ENCODE results near the gene GET4.
"Not testable (repeated sequence)": the region's sequence is repeated elsewhere in the genome, so short reads cannot be mapped to it uniquely, and the experiment has no call there.

GET4 gene

DNA sequence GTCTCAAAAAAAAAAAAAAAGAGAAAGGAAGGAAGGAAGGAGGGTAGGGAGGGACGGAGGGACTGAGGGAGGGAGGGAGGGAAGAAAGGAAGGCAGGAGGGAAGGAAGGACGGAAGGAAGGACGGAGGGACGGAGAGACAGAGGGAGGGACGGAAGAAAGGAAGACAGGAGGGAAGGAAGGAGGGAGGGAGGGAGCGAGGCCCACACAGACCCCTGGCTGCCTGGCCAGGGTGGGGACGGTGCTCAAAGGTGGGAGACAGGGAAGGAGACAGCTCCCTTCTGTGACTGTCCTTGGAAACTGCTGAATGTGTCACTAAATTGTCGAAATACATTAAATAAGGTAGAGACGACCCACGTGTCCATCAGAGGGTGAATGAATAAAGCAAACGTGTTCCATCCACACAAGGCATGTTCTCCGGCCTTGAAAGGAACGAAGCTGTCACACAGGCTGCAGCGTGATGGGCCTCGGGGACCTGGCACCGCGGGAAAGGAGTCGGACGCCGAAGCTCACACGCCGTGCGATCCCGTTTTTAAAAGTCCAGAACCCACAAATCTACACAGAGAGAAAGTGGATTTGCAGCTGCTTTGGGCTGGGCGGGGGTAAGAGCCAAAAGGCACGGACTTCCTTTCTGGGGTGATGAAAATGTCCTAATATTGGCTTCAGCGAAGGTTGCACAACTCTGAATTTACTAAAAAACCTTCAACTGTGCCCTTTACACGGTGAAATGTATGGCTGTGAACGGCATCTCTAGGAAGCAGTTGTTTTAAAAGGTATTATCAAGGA lies 54.8 kb downstream of the GET4 start:
- no peak for DNase-seq (ENCODE audit: low read depth)

DNA sequence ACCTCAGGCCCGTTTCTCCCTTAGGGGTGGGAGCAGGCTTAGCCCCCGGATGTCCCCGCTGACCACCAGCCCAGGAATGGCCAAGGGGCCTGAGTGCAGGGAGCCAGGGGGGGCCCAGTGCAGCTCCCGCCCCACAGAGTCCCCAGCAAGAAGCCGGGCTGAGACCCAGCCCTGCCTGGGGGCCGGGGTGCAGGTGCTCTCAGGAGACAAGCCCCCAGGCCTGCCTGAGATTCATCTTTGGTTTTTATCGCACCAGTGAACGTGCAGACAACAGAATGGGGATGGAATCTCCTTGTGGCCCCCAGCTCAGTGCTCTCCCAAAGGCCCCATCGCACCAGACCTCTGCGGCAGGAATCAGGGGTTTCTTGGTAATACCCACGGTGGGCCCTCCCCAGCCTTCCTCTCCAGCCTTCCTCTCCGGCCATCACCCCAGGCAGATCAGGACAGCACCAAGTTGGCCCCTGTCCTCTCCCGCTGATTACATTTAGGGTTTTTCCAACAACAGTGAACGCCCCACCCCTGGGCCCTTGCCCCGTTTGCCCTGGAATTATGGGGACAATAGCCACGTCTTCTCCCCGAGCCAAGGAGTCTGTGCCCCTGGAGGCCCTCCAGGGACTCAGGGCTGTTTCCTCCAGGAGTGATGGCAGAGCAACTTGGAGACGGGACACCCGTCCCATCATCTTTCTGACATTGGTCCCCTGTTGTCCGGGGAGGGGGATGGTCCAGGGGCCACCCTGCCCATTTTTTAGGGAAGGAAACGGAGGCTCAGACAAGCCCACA lies 55.7 kb downstream of the GET4 start:
- no peak for DNase-seq (ENCODE audit: low read depth)

- DNase-seq (ENCODE audit: low read depth), result no peak
Observed at GRCh38 chr7:932651-932975, 56.3 kb downstream of the GET4 start.

DNA sequence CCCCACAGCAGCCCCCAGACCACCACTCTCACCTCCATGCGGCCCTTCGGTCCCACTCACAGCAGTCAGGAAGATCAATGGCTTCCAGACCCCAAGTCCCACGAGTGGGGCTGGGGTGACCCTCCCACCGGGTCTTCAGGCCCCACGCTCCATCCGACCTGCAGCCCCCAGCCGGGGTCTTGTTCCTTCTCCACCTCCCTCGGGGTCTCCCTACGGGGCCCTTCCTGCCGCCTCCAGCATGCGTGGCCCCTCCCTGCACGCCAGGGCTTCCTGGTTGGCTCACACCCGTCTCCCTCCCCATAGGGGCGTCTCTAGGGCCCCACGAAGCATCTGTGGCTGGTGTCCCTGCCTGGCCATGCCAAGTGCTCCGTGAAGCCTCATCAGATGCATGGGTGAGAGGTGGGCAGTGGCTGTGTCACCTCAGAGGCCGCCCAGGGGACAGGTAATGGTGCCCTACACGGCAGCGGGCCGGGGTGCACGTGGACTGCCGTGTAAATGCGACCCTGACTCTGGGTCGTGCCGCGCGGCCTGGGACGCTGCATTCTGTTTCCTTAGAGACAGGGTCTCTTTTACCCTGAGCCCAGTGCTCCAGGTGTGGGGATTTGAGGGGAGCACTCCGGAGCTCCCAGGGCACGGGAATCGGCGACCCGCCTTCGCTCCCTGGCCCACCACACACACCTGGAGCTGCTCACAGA lies 58.3 kb downstream of the GET4 start:
- no peak for DNase-seq (ENCODE audit: low read depth)

GRCh38 chr7:935164-935873 lies 59.0 kb downstream of the GET4 start:
- DNase-seq (ENCODE audit: low read depth), result no peak

- DNase-seq (ENCODE audit: low read depth), result no peak
Observed at GRCh38 chr7:935874-936385, 59.6 kb downstream of the GET4 start.

- DNase-seq (ENCODE audit: low read depth), result no peak
Observed at GRCh38 chr7:936386-937054, 60.2 kb downstream of the GET4 start.

GRCh38 chr7:937856-938484 lies 61.6 kb downstream of the GET4 start:
- DNase-seq (ENCODE audit: low read depth), result no peak

DNA sequence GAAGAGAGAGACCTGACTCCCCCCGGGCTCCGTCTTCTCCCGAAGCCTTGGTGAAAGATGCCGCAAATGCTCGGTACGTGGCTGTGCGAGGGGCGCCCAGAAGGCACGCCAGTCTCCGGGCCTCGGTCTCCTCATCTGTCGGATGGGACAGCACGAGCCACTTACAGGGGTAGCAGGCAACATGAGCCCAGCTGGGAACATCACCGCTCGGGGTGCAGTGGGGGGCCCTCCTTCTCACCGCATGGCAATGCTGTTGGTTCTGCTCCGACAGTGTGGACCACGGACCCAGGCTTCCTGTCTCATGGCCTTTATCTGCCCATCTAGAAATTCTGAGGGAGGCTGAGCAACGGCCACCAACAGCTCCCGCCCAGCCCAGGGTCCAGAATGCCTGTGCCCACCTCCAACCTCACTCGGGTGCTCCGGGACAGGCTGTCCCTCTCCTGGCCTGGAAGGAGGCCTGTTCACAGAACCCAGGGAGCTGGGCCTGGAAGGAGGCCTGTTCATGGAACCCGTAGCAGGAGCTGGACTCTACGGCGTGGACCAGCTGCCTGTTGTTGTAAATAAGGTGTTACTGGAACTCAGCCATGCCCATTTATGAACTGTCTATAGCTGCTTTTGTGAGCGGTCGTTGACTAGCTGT lies 62.3 kb downstream of the GET4 start:
- DNase-seq (ENCODE audit: low read depth), result no peak

DNA sequence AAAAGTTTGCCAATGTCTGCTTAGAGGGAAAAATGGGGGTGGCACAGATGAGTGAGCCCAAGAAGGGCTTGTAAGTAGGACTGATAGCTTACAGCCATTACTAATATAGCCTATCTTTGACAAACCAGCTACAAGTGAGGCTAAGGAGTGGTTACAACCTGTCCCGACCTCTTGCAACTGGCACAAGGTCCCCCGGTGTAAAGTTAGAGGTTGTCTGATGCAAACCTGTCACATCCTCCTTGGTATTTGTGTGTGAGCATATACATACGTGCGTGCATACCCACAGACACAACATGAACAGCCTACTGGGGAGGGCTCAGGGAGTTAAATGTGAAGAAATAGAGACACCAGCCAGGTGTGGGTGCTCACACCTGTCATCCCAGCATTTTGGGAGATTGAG lies 63.5 kb downstream of the GET4 start:
- no peak for DNase-seq (ENCODE audit: low read depth)

DNA sequence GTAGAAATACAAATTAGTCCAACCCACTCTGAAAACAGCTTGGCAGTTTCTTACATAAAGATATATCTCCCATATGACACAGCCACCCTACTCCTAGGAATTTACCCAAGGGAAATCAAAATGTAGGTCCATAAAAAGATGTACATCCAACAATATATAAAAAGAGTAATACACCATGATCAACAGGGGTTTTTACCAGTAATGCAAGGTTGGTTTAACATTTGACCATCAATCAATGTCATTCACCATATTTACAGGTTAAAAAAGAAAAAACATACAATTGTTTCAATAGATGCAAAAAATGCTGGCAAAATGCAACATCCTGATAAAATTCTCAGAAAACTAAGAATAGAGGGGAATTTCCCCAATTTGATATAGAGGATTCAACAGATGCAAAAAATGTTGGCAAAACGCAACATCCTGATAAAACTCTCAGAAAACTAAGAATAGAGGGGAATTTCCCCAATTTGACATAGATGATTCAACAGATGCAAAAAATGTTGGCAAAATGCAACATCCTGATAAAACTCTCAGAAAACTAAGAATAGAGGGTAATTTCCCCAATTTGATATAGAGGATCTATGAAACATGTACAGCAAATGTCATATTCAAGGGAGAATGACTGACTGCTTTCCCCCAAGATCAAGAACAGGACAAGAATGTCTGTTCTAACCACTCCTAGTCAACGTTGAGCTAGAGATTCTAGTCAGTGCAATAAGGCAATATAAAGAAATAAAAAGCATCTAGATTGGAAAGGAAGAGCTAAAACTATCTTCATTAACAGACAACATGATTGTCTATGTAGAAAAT lies 64.5 kb downstream of the GET4 start:
- no peak for DNase-seq (ENCODE audit: low read depth)

GRCh38 chr7:943793-944192 lies 67.4 kb downstream of the GET4 start:
- not testable (repeated sequence) for DNase-seq (ENCODE audit: low read depth)

DNA sequence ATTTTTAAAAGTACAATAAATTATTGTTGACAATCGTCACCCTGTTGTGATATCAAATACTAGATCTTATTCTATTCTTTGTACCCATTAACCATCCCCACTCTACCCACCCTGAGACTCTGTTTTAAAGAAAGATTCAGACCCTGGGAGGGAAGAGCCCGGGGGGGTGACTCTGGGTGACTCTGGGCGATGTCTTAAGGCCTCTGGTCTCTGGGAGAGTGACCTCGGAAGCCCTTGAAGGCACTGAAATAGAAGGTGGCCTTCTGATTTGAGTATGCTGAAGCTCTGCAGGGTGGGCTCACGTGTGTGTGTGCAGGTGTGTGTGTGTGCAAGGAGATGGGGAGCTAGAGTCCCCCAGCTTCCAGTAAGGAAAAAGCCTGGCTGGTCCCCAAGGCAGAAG lies 68.4 kb downstream of the GET4 start:
- no peak for DNase-seq (ENCODE audit: low read depth)

DNA sequence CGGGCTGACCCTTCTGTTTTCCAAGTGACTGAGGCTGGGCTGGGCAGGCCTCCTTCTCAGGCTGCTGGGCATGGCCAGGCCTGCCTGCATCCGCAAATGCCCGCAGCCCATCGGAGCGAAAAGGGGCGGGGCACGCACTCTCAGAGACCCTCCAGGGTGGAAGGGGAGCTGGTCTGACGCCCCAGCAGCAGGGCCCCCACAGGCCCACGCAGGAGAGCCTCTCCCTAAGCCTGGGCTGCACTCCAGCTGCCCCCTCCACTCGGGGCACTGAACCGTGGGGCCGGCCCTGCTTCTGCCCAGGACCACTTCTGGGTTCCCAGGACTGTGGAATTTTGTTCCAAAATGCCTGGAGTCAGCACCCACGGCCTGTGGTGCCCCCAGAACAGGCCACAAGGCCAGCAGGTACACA lies 68.8 kb downstream of the GET4 start:
- no peak for DNase-seq (ENCODE audit: low read depth)

GRCh38 chr7:945556-946255 lies 69.4 kb downstream of the GET4 start:
- no peak for DNase-seq (ENCODE audit: low read depth)

All from GM04504 (cell line).